GM12892 (cell line): Measurements from ENCODE around the gene CDH4.

Source experiments
- POLR2A ChIP-seq: IDR thresholded peaks from 2 replicates; pipeline ENCODE4 v1.6.1; 2011; ENCODE audit warnings: low read depth, low read length, control low read depth
- POLR2AphosphoS5 ChIP-seq: IDR thresholded peaks from 2 replicates; pipeline ENCODE4 v1.6.1; 2011; ENCODE audit warnings: low read depth, low read length, control low read depth

DNA sequence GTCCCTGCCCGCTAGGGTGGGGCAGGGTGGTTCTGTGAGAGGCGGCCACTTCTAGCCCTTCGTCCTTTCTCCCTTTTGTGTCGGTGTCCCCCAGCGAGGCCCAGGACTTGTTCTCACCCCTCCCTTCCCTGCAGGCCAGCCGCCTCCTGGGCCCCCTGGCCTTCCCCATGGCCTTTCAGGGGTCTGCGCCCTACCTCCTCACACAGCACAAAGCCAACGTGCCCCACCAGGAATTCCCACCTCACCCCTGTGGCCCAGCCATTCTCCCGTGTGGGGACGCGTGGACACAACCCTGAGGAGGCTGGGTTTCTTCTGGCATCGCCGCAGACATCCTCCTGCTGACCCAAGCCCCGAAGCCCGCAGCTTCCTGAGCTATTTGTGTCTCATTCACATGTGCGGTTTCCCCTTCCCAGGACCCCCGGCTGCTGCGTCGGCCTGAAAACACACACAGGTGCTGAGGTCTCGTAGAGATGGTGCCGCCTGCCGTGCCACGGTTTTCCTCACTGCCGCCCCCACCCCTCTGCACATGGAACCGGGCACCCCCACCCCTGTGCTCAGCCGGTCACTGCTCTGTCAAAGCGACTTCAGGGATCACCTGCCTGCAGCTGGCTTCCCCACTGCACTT, 375.8 kb downstream of the CDH4 start:
- TF ChIP-seq POLR2A (no peak), POLR2AphosphoS5 (no peak)
